Measurements from ENCODE around the gene MRPS10.
"Not testable (repeated sequence)": the region's sequence is repeated elsewhere in the genome, so short reads cannot be mapped to it uniquely, and the experiment has no call there.

The MRPS10 gene

GRCh38 chr6:42176981-42177380 is 40.7 kb downstream of the MRPS10 start:
- in situ Hi-C loops (cut with MboI; ENCODE audit: low sequenced_read_pairs) = no loop called here
- no peaks in the 10 kb centered on the region for H3K36me3 ChIP-seq (replicated peaks)
- H3K9me3 ChIP-seq = no peaks in the 10 kb centered on the region
- H3K4me1 ChIP-seq = peaks cover 26% of the 10 kb centered on the region
- H3K4me3 ChIP-seq = no peak overlapping the region
- peak; percentile 72 to 99 for DNase-seq (ENCODE audit: low spot score in 2 of 2)
- no peaks in the 10 kb centered on the region for H3K27me3 ChIP-seq (ENCODE audit: low read depth)

GRCh38 chr6:42175860-42176259 is 41.8 kb downstream of the MRPS10 start:
- no peaks in the 10 kb centered on the region for H3K27me3 ChIP-seq (ENCODE audit: low read depth)
- H3K4me1 ChIP-seq = peaks cover 26% of the 10 kb centered on the region
- no peaks in the 10 kb centered on the region for H3K36me3 ChIP-seq (replicated peaks)
- H3K4me3 ChIP-seq = no peak overlapping the region
- in situ Hi-C loops (cut with MboI; ENCODE audit: low sequenced_read_pairs) = no loop called here
- no peaks in the 10 kb centered on the region for H3K9me3 ChIP-seq
- DNase-seq (ENCODE audit: low spot score in 2 of 2) = peak in 1 of 2 experiments; percentile 27

GRCh38 chr6:42173101-42173500 is 44.6 kb downstream of the MRPS10 start, which contains the start of gene GUCA1A:
GUCA1A (plus strand) TSS chr6:42173364; CDS start chr6:42173614, 250 bp downstream.
- H3K27me3 ChIP-seq (ENCODE audit: low read depth) = no peaks in the 10 kb centered on the region
- DNase-seq (ENCODE audit: low spot score in 2 of 2) = no peak
- H3K4me1 ChIP-seq = peaks cover 23% of the 10 kb centered on the region
- in situ Hi-C loops (cut with MboI; ENCODE audit: low sequenced_read_pairs) = no loop called here
- no peaks in the 10 kb centered on the region for H3K9me3 ChIP-seq
- H3K4me3 ChIP-seq = no peak within 1 kb of the TSS
- no peaks in the 10 kb centered on the region for H3K36me3 ChIP-seq (replicated peaks)

- in situ Hi-C loops (cut with MboI; ENCODE audit: low sequenced_read_pairs) = no loop called here
- no peaks in the 10 kb centered on the region for H3K9me3 ChIP-seq
- no peak overlapping the region for H3K4me3 ChIP-seq
- DNase-seq (ENCODE audit: low spot score in 2 of 2) = no peak
- no peaks in the 10 kb centered on the region for H3K36me3 ChIP-seq (replicated peaks)
- H3K4me1 ChIP-seq = peaks cover 13% of the 10 kb centered on the region
- no peaks in the 10 kb centered on the region for H3K27me3 ChIP-seq (ENCODE audit: low read depth)
Measured at GRCh38 chr6:42171813-42172581, 45.7 kb downstream of the MRPS10 start.

- in situ Hi-C loops (cut with MboI; ENCODE audit: low sequenced_read_pairs) = loop anchor here (5.0 kb wide), 1 partner anchor 92 kb away; no protein-coding TSS in a partner anchor
- not testable (repeated sequence) for H3K4me3 ChIP-seq; H3K9me3 ChIP-seq; H3K27me3 ChIP-seq (ENCODE audit: low read depth); H3K36me3 ChIP-seq (replicated peaks); H3K4me1 ChIP-seq; DNase-seq (ENCODE audit: low spot score in 2 of 2)
Measured at GRCh38 chr6:42169780-42170179, 47.9 kb downstream of the MRPS10 start.

- no peak overlapping the region for H3K4me3 ChIP-seq
- no peak for DNase-seq (ENCODE audit: low spot score in 2 of 2)
- H3K4me1 ChIP-seq = no peaks in the 10 kb centered on the region
- H3K9me3 ChIP-seq = no peaks in the 10 kb centered on the region
- no peaks in the 10 kb centered on the region for H3K36me3 ChIP-seq (replicated peaks)
- in situ Hi-C loops (cut with MboI; ENCODE audit: low sequenced_read_pairs) = loop anchor here (5.0 kb wide), 1 partner anchor 91 kb away; no protein-coding TSS in a partner anchor
- no peaks in the 10 kb centered on the region for H3K27me3 ChIP-seq (ENCODE audit: low read depth)
Measured at GRCh38 chr6:42168650-42169049, 49.0 kb downstream of the MRPS10 start.

- Histone ChIP-seq H3K9me3 (no peaks in the 10 kb centered on the region), H3K36me3 (replicated peaks) (no peaks in the 10 kb centered on the region), H3K27me3 (ENCODE audit: low read depth) (no peaks in the 10 kb centered on the region), H3K4me1 (no peaks in the 10 kb centered on the region), H3K4me3 (no peak overlapping the region)
- in situ Hi-C loops (cut with MboI; ENCODE audit: low sequenced_read_pairs) = loop anchor here (5.0 kb wide), 1 partner anchor 89 kb away; no protein-coding TSS in a partner anchor
- peak; percentile 80 to 93 for DNase-seq (ENCODE audit: low spot score in 2 of 2)
Measured at GRCh38 chr6:42166444-42167141, 51.1 kb downstream of the MRPS10 start.

- Histone ChIP-seq H3K9me3 (no peaks in the 10 kb centered on the region), H3K4me1 (no peaks in the 10 kb centered on the region), H3K4me3 (no peak overlapping the region), H3K27me3 (ENCODE audit: low read depth) (no peaks in the 10 kb centered on the region), H3K36me3 (replicated peaks) (no peaks in the 10 kb centered on the region)
- no peak for DNase-seq (ENCODE audit: low spot score in 2 of 2)
- in situ Hi-C loops (cut with MboI; ENCODE audit: low sequenced_read_pairs) = loop anchor here (5.0 kb wide), 1 partner anchor 88 kb away; no protein-coding TSS in a partner anchor
Measured at GRCh38 chr6:42165016-42165415, 52.6 kb downstream of the MRPS10 start.

- Histone ChIP-seq H3K36me3 (replicated peaks) (no peaks in the 10 kb centered on the region), H3K4me1 (no peaks in the 10 kb centered on the region), H3K27me3 (ENCODE audit: low read depth) (no peaks in the 10 kb centered on the region), H3K9me3 (no peaks in the 10 kb centered on the region), H3K4me3 (no peak overlapping the region)
- DNase-seq (ENCODE audit: low spot score in 2 of 2) = no peak
- in situ Hi-C loops (cut with MboI; ENCODE audit: low sequenced_read_pairs) = no loop called here
Measured at GRCh38 chr6:42163981-42164380, 53.7 kb downstream of the MRPS10 start.

GRCh38 chr6:42162812-42163211 is 54.8 kb downstream of the MRPS10 start:
- in situ Hi-C loops (cut with MboI; ENCODE audit: low sequenced_read_pairs) = no loop called here
- no peak overlapping the region for H3K4me3 ChIP-seq

GRCh38 chr6:42162384-42162783 is 55.3 kb downstream of the MRPS10 start:
- no peak for DNase-seq (ENCODE audit: low spot score in 2 of 2)
- H3K4me3 ChIP-seq = no peak overlapping the region
- no peaks in the 10 kb centered on the region for H3K9me3 ChIP-seq
- H3K36me3 ChIP-seq (replicated peaks) = no peaks in the 10 kb centered on the region
- no peaks in the 10 kb centered on the region for H3K4me1 ChIP-seq
- H3K27me3 ChIP-seq (ENCODE audit: low read depth) = no peaks in the 10 kb centered on the region
- in situ Hi-C loops (cut with MboI; ENCODE audit: low sequenced_read_pairs) = no loop called here

More at GRCh38 chr6:42162812-42163211, 54.8 kb downstream of the MRPS10 start:
- no peak for DNase-seq (ENCODE audit: low spot score in 2 of 2)
- H3K4me1 ChIP-seq = no peaks in the 10 kb centered on the region
- H3K27me3 ChIP-seq (ENCODE audit: low read depth) = no peaks in the 10 kb centered on the region
- H3K9me3 ChIP-seq = no peaks in the 10 kb centered on the region
- H3K36me3 ChIP-seq (replicated peaks) = no peaks in the 10 kb centered on the region

GRCh38 chr6:42159431-42160024 is 58.1 kb downstream of the MRPS10 start:
- Histone ChIP-seq H3K4me1 (peaks cover 4% of the 10 kb centered on the region), H3K4me3 (no peak overlapping the region), H3K9me3 (no peaks in the 10 kb centered on the region), H3K36me3 (replicated peaks) (no peaks in the 10 kb centered on the region), H3K27me3 (ENCODE audit: low read depth) (no peaks in the 10 kb centered on the region)
- in situ Hi-C loops (cut with MboI; ENCODE audit: low sequenced_read_pairs) = no loop called here
- DNase-seq (ENCODE audit: low spot score in 2 of 2) = no peak

- H3K4me1 ChIP-seq = peaks cover 4% of the 10 kb centered on the region
- H3K4me3 ChIP-seq = no peak overlapping the region
- H3K27me3 ChIP-seq (ENCODE audit: low read depth) = no peaks in the 10 kb centered on the region
- in situ Hi-C loops (cut with MboI; ENCODE audit: low sequenced_read_pairs) = no loop called here
- no peaks in the 10 kb centered on the region for H3K36me3 ChIP-seq (replicated peaks)
- no peaks in the 10 kb centered on the region for H3K9me3 ChIP-seq
- DNase-seq (ENCODE audit: low spot score in 2 of 2) = no peak
Measured at GRCh38 chr6:42158631-42159030, 59.0 kb downstream of the MRPS10 start.

GRCh38 chr6:42158011-42158410 is 59.6 kb downstream of the MRPS10 start:
- DNase-seq (ENCODE audit: low spot score in 2 of 2) = no peak
- Histone ChIP-seq H3K27me3 (ENCODE audit: low read depth) (no peaks in the 10 kb centered on the region), H3K9me3 (no peaks in the 10 kb centered on the region), H3K4me1 (peaks cover 4% of the 10 kb centered on the region), H3K36me3 (replicated peaks) (no peaks in the 10 kb centered on the region), H3K4me3 (no peak overlapping the region)
- in situ Hi-C loops (cut with MboI; ENCODE audit: low sequenced_read_pairs) = no loop called here

Measured in HAP-1 (cell line).